Muscle layer of colon (tissue), 2 donors: ENCODE measurements around the gene SNIP1.
"Not testable (repeated sequence)": the region's sequence is repeated elsewhere in the genome, so short reads cannot be mapped to it uniquely, and the experiment has no call there.

Experiments
- H3K27ac ChIP-seq: one replicate; pipeline ENCODE4 v1.7.0; 2013; ENCODE audit warnings: low read depth, mild to moderate bottlenecking, low read length, moderate library complexity
- H3K27me3 ChIP-seq, 2 donors: one replicate each; pipeline ENCODE4 v1.7.0; 2013; ENCODE audit warnings: low read length in 2 of 2, mild to moderate bottlenecking in 2 of 2; ENCODE audit not compliant: insufficient read depth in 2 of 2, control insufficient read depth in 1 of 2
- H3K36me3 ChIP-seq: one replicate; pipeline ENCODE4 v1.7.0; 2013; ENCODE audit warnings: mild to moderate bottlenecking, low read length; ENCODE audit not compliant: insufficient read depth
- H3K4me1 ChIP-seq: one replicate; pipeline ENCODE4 v1.7.0; 2013; ENCODE audit warnings: mild to moderate bottlenecking, low read length; ENCODE audit not compliant: insufficient read depth
- H3K4me3 ChIP-seq, 2 donors: one replicate each; pipeline ENCODE4 v1.7.0; 2013; ENCODE audit warnings: low read length in 2 of 2, low read depth in 1 of 2, mild to moderate bottlenecking in 1 of 2, moderate library complexity in 1 of 2
- H3K9ac ChIP-seq: one replicate; pipeline ENCODE4 v1.7.0; 2013; ENCODE audit warnings: low read length
- H3K9me3 ChIP-seq: one replicate; pipeline ENCODE4 v1.7.0; 2013; ENCODE audit warnings: mild to moderate bottlenecking, low read length
- donor health status: abdominal sarcoma.
- donor health status: Adenocarcinoma of cecum.

The SNIP1 gene, protein sequence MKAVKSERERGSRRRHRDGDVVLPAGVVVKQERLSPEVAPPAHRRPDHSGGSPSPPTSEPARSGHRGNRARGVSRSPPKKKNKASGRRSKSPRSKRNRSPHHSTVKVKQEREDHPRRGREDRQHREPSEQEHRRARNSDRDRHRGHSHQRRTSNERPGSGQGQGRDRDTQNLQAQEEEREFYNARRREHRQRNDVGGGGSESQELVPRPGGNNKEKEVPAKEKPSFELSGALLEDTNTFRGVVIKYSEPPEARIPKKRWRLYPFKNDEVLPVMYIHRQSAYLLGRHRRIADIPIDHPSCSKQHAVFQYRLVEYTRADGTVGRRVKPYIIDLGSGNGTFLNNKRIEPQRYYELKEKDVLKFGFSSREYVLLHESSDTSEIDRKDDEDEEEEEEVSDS

DNA sequence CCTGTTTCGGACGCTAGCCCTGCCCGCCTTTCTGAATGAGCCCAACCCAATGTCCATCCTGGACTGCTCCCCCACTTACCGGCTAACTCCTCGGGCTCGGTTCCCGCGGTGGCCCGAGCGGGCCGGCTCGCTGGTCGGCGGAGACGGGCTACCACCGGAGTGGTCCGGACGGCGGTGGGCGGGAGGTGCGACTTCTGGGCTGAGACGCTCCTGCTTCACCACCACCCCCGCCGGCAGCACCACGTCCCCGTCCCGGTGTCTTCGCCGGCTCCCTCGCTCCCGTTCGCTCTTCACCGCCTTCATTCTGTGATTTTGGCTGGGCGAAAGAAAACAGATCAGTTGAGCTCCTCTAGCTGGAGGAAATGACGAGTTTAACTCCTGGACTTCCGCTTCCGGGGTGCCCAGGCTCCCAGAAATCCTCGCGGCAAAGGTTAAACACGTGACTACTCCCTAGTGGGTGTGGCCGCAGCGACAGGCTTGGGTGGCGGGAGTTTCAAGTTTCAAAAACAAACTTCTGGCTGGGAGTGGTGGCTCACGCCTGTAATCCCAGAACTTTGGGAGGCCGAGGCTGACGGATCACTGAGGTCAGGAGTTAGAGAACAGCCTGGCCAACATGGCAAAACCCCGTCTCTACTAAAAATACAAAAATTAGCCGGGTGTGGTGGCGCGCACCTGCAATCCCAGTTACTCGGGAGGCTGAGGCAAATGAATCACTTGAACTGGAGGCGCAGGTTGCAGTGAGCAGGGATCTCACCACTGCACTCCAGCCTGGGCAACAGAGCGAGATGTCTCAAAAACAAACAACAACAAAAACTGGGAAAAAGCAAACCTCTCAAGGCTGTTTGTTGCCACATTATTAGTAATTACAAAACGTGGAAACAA lies at the start of gene SNIP1:
Gene SNIP1 (minus strand): TSS at position 367 of the 882 bp plus-strand sequence. CDS start 64 bp downstream, at position 303.
- Histone ChIP-seq H3K27ac (peak within 1 kb of the TSS; percentile 62), H3K36me3 (peaks cover 19% of the 10 kb centered on the region), H3K9me3 (no peaks in the 10 kb centered on the region), H3K4me3 (peak within 1 kb of the TSS; percentile 36 to 96), H3K27me3 (no peaks in the 10 kb centered on the region), H3K4me1 (peaks cover 35% of the 10 kb centered on the region), H3K9ac (peak within 1 kb of the TSS; percentile 82)

DNA sequence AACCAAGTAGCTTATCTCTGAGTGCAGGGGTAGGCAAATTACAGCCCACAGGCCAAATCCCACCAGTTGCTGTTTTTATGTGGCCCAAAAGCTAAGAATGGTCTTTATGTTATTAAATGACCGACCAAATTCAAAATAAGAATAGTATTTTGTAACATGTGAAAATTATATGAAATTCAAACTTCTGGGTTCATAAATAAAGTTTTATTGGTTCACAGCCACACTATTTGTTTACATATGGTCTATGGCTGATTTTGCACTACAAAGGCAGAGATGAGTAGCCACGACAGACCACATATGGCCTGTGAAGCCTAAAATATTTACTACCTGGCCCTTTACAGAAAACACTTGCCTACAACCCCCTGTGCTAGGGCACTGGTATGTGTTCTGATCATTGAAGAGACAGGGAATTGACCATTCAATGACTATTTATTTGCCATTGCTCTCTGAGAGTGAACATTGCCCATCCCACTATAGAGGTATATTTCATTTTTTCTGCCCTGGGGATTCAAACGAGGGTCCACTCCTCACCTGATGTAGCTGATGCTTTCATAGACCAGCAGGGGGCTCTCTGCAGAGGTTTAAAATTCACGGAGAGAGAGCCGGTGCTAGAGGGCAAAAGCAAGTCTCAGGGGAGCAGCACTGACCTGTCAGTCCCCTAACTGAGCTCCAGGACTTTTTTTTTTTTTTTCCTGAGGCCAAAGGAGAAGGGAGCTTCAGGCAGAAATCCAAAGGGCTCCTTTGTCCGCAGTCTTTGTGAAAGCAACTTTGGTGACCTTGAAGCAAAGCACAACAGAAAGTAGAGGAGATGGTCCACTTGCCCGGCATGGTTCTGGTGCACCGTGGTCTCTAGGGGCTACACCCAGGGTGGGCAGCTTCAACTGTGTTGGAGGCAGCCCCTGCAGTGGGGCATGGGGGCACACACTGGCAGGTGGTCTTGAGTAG lies 48.9 kb upstream of the SNIP1 start:
- Histone ChIP-seq H3K27me3 (no peaks in the 10 kb centered on the region), H3K36me3 (no peaks in the 10 kb centered on the region), H3K4me3 (no peak overlapping the region), H3K9ac (no peak overlapping the region), H3K27ac (no peak overlapping the region), H3K9me3 (no peaks in the 10 kb centered on the region), H3K4me1 (peaks cover 29% of the 10 kb centered on the region)

DNA sequence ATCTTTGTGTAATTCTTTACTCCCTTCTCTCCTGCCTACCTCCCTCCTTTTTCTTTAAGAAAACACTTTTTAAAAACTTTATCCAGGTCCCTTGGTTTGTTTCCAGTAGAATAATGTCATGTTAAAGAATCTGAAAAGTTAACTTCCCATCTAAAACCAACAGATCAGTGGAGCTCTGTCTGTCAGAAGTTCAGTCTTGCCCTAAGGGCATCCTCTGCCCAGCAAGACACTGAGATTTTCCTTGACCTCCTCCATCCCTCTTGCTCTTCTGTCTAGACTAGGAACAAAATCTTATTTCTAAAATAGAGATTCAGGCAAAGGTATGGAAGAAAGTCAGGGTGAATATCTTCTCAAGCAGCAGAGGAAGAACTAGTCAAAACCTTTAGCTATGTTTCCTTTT lies 47.3 kb upstream of the SNIP1 start:
- H3K4me1 ChIP-seq, result peaks cover 26% of the 10 kb centered on the region
- no peaks in the 10 kb centered on the region for H3K36me3 ChIP-seq
- no peaks in the 10 kb centered on the region for H3K27me3 ChIP-seq
- no peak overlapping the region for H3K4me3 ChIP-seq
- H3K9ac ChIP-seq, result no peak overlapping the region
- no peaks in the 10 kb centered on the region for H3K9me3 ChIP-seq
- H3K27ac ChIP-seq, result no peak overlapping the region

DNA sequence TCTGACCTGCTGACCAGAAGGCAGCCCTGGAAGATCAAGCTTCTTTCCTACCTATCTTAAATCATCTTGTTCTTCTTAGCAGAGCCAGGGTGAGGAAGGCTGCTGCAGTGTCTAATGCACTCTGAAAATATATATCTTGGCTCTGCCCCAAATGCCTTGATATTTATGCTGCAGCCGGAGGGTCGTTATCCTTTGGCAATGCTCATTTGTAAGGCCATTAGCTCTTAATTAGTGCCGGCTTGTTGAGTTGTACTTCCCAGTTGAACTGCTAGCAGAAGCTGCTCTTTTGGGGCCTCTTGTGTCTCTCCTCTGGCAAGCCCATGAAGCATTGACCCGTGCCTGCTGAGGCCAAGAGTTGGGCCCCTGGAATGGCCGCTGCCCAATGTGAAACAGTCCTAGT lies 45.8 kb upstream of the SNIP1 start:
- Histone ChIP-seq H3K27me3 (no peaks in the 10 kb centered on the region), H3K27ac (no peak overlapping the region), H3K36me3 (no peaks in the 10 kb centered on the region), H3K4me3 (no peak overlapping the region), H3K9me3 (no peaks in the 10 kb centered on the region), H3K4me1 (peaks cover 19% of the 10 kb centered on the region), H3K9ac (no peak overlapping the region)

DNA sequence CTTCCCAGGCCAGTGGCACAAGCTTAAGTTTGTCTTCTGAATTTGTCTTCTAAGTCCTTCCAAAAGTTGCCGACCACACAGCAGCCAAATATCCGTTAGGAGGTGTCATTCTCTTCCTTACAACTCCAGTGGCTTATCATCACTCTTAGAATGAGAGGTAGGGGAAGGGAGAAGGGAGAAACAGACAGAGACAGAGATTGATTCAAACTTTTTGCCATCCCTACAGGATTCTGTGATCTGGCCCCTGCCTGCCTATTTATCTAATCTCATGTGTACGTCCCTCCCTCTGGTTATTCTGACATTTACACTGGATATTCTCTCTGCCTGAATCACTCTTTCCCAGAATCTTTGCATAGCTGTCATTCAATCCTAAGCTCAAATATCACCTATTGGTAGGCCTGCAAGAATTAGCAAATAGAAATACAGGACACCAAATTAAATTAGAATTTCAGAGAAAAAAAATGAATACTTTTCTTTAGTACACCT lies 42.1 kb upstream of the SNIP1 start:
- Histone ChIP-seq H3K4me3 (peak overlapping the region; percentile 39 to 99), H3K27ac (peak overlapping the region; percentile 28), H3K9ac (peak overlapping the region; percentile 88)

DNA sequence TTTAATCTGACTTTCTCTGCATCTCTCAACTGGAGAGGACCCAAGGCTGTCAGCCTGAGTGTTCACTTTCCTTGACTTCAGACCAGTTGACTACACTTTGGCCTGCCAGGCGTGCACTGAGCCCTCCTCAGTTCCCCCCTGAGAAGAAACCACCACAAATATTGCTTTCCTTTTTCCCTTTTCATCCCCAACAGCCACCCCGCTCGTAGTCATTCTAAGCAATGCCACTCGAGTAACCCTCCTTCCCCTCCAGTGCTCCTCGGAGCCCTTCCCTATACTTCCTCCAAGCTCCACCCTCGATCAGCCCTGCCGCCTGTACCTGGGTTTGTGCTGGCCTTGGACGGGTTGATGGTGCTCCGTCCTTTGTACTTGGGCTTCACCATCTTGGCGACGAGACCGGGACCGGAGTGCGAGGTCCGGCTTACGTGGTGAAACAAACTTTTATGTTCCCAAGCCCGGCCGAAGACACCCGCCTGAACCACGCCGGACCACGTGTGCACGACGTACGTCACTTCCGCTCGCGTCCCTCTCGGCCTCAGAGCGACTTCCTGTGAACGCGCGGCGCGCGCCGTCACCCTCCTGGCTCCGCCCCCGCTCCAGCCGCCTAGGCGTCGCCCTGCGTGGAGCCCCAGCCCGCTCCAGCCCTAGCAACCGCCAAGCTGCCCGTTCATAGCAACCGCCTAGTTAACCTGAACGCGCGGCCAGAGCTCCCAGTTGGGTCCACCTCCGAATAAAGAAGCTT lies 41.5 kb upstream of the SNIP1 start, which contains the start of gene GNL2:
Gene GNL2 (minus strand): TSS at position 498 of the 742 bp plus-strand sequence. CDS start 115 bp downstream, at position 383.
- peak within 1 kb of the TSS; percentile 88 for H3K9ac ChIP-seq
- peak within 1 kb of the TSS; percentile 28 for H3K27ac ChIP-seq
- no peaks in the 10 kb centered on the region for H3K27me3 ChIP-seq

More for the DNA sequence above, 42.1 kb upstream of the SNIP1 start:
- no peaks in the 10 kb centered on the region for H3K27me3 ChIP-seq
- peaks cover 22% of the 10 kb centered on the region for H3K4me1 ChIP-seq
- no peaks in the 10 kb centered on the region for H3K9me3 ChIP-seq
- H3K36me3 ChIP-seq, result peaks cover 18% of the 10 kb centered on the region

DNA sequence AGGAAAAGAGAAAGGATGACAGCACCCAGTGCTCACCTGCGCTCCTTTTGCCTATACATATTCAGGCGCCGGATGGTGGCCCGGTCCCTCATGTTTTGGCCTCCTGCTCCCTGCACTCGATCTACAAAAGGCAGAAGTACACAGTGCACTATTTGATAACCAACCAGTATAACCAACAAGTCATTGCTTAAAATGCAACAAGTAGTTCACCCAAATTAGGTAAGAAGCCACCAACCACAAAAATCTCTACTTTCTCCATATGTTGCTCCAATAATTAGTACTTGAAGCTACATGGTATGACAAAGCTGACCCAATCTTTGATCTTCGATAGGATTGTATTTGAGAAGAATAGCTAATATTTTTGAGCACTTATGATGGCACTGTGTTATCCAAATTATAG lies 39.6 kb upstream of the SNIP1 start:
- peaks cover 22% of the 10 kb centered on the region for H3K4me1 ChIP-seq

More for the DNA sequence above, 41.5 kb upstream of the SNIP1 start, which contains the start of gene GNL2:
- Histone ChIP-seq H3K4me1 (peaks cover 22% of the 10 kb centered on the region), H3K9me3 (no peaks in the 10 kb centered on the region), H3K4me3 (peak within 1 kb of the TSS; percentile 39 to 99), H3K36me3 (peaks cover 24% of the 10 kb centered on the region)

DNA sequence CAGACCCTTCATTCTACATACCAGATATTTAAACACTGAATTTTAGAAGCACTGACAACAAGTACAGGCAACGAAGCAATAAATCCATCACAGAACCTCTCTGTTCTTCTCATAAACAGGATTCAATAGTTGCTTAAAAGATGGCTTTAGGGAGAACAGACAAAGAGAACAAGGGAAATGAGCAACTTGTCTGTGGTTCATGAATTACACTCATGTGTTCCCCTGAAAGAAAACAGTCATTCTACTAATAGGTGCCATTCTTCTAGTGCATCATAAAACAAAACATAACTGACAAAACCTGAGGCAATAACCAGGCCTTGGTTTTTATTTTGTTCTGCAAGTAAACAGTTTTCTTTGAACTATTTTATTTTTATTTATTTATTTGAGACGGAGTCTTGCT lies 34.8 kb upstream of the SNIP1 start:
- no peaks in the 10 kb centered on the region for H3K27me3 ChIP-seq

More for the DNA sequence above, 39.6 kb upstream of the SNIP1 start:
- peaks cover 28% of the 10 kb centered on the region for H3K36me3 ChIP-seq
- H3K27me3 ChIP-seq, result no peaks in the 10 kb centered on the region
- H3K9ac ChIP-seq, result no peak overlapping the region
- H3K4me3 ChIP-seq, result no peak overlapping the region
- H3K27ac ChIP-seq, result no peak overlapping the region
- no peaks in the 10 kb centered on the region for H3K9me3 ChIP-seq

DNA sequence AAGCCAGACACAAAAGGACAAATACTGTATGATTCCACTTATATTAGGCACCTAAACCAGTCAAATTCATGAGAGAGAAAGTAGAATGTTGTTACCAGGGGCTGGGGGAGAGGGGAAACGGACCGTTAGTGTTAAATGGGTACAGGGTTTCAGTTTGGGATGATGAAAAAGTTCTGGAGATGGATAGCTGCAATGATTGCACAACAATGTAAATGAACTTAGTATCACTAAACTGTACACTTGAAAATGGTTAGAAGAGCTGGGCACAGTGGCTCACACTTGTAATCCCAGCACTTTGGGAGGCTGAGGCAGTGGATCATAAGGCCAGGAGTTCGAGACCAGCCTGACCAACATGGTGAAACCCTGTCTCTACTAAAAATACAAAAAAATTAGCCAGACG lies 30.5 kb upstream of the SNIP1 start:
- not testable (repeated sequence) for H3K9ac ChIP-seq, H3K4me3 ChIP-seq, H3K27ac ChIP-seq, H3K27me3 ChIP-seq, H3K9me3 ChIP-seq, H3K4me1 ChIP-seq
- H3K36me3 ChIP-seq, result peaks cover 63% of the 10 kb centered on the region

More for the DNA sequence above, 34.8 kb upstream of the SNIP1 start:
- H3K4me1 ChIP-seq, result peaks cover 2% of the 10 kb centered on the region
- no peak overlapping the region for H3K4me3 ChIP-seq
- peaks cover 54% of the 10 kb centered on the region for H3K36me3 ChIP-seq
- no peak overlapping the region for H3K27ac ChIP-seq
- no peaks in the 10 kb centered on the region for H3K9me3 ChIP-seq
- H3K9ac ChIP-seq, result no peak overlapping the region

DNA sequence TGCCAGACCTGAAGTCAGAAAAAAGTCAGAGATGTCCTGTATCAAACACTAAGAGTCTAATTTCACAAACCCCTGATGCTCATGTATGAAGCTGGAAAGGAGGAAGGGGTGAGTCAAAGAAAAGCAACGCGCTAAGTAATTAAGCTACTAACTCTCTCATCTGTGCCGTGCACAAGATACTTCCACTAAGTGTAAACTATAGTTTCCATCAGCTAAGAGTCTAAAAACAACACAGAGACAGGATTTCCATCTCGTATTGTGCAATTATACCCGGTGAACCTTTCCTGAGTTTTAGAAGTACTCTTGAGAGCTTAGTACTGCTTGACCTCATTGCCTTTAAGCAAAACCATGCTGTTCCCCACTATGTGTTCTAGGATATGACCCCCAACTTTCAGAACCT lies 21.6 kb upstream of the SNIP1 start:
- H3K9me3 ChIP-seq, result no peaks in the 10 kb centered on the region
- H3K27ac ChIP-seq, result peak overlapping the region; percentile 45
- H3K4me3 ChIP-seq, result no peak overlapping the region
- H3K36me3 ChIP-seq, result peaks cover 51% of the 10 kb centered on the region
- peaks cover 25% of the 10 kb centered on the region for H3K4me1 ChIP-seq
- H3K27me3 ChIP-seq, result no peaks in the 10 kb centered on the region
- no peak overlapping the region for H3K9ac ChIP-seq
